Stimulated activated effector memory CD8-positive, alpha-beta T cell treated with anti-CD3 and anti-CD28 coated beads, Interleukin-12 subunit alpha, Interleukin-12 subunit beta, amount 100 ng/mL, for 72 hours (primary cell): ENCODE data around the gene TUBE1.
A peak's percentile ranks its signal among the peaks of the same experiment; 100 is the strongest.

Experiments used
- ATAC-seq: fragments of 150-1000 bp; cut with Tn5 transposase; 2 replicates; pipeline ENCODE4 v1.10.0; 2021
- DNase-seq, 2 donors: peaks; one replicate each; pipeline ENCODE4 v3.0.0; 2021 to 2022; ENCODE audit warnings: low spot score in 2 of 2
- H3K27ac Mint-ChIP-seq: one replicate; pipeline ENCODE4 v1.8.0; 2022; ENCODE audit warnings: mild to moderate bottlenecking, mixed read lengths
- H3K36me3 Mint-ChIP-seq: one replicate; pipeline ENCODE4 v1.8.0; 2022; ENCODE audit warnings: mild to moderate bottlenecking, mixed read lengths
- H3K4me1 Mint-ChIP-seq: one replicate; pipeline ENCODE4 v1.8.0; 2022; ENCODE audit warnings: mixed read lengths
- H3K4me3 Mint-ChIP-seq: one replicate; pipeline ENCODE4 v1.8.0; 2022; ENCODE audit warnings: mild to moderate bottlenecking, mixed read lengths
- H3K9me3 Mint-ChIP-seq: one replicate; pipeline ENCODE4 v1.8.0; 2022; ENCODE audit warnings: mixed read lengths

The TUBE1 gene

GRCh38 chr6:112032728-112033127 lies 54.6 kb downstream of the TUBE1 start:
- no peak overlapping the region for H3K27ac Mint-ChIP-seq
- no peaks in the 10 kb centered on the region for H3K36me3 Mint-ChIP-seq
- peaks cover 50% of the 10 kb centered on the region for H3K4me1 Mint-ChIP-seq
- no peak overlapping the region for H3K4me3 Mint-ChIP-seq
- DNase-seq (no peak), ATAC-seq (no peak)
- no peaks in the 10 kb centered on the region for H3K9me3 Mint-ChIP-seq

- Mint-ChIP-seq H3K27ac (no peak overlapping the region), H3K4me1 (peaks cover 58% of the 10 kb centered on the region), H3K36me3 (no peaks in the 10 kb centered on the region), H3K4me3 (no peak overlapping the region), H3K9me3 (no peaks in the 10 kb centered on the region)
- DNase-seq (no peak), ATAC-seq (no peak)
Measured at GRCh38 chr6:112031960-112032359, 55.3 kb downstream of the TUBE1 start.

DNA sequence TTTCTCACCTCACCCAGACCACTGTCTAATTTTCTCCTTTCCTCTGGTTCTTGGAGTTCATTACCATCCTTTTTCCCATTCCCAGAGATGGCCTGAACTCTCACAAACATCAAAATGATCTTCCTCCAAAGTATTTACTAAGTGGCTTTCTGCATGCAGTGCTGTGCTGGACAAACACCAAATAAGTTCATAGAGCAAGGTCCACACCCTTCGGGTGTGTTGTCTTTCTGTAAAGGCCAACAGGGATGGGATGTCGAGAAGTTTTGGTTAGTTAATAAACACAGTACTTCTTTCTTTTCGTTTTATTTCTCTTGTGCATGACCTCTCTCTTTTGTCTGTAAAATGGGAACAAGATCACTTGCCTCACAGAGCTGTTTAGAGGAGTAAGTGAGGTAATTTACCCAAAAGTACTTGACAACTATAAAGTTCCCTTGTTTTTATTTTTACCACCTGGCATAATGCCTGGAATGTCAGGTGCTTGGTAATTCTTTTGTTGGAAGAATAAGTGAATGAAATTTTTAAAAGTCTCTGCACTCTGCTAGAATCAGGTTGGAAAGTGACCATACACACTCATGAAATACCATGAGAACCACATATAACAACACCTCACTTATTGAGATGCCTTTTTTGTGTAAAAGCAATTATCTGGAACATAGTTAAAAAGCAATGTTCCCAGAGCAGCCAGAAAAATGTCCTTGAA lies 56.2 kb downstream of the TUBE1 start:
- Mint-ChIP-seq H3K4me1 (peaks cover 66% of the 10 kb centered on the region), H3K36me3 (no peaks in the 10 kb centered on the region), H3K4me3 (no peak overlapping the region), H3K9me3 (no peaks in the 10 kb centered on the region), H3K27ac (peak overlapping the region; percentile 4)
- ATAC-seq: no peak
- DNase-seq: no peak

GRCh38 chr6:112030206-112030960 lies 56.9 kb downstream of the TUBE1 start:
- Mint-ChIP-seq H3K9me3 (no peaks in the 10 kb centered on the region), H3K36me3 (no peaks in the 10 kb centered on the region), H3K27ac (peak overlapping the region; percentile 4), H3K4me3 (no peak overlapping the region), H3K4me1 (peaks cover 64% of the 10 kb centered on the region)
- ATAC-seq (no peak), DNase-seq (no peak)

DNA sequence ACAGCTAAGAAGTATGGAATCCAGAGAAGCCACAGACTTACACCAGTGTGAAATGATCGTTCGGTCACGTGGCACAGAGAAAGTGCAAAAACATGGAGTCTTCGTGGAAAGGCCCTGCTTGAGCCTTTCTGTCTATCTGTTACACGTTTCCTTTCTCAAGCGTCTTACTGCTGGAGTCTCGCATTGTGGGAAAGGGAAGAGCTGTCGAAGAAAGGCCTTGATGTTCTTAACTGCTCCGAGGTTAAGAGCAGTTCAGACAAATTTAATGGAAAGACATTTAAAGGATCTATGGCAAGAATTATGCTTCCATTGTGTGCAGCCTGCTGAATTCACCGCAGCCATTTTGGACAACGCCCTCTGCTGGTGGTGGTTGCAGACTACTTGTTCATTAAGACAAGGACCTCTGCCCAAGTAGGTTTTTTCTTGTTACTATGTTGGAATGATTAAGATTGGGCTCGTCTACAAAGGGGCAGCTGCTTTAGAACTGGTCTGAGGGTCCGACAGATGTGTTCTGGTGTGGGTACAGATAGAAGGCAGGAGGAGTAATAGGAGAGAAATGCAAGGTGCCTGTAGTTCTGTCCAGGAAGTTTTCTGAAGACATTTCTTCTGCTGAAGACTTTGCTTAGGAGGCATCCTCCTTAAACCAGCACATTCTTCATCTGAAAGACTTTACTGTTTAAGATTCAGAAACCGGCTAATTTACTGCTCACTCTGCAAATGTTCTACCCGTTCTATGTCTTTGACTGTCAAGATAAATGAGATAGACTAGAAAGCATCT lies 58.0 kb downstream of the TUBE1 start:
- Mint-ChIP-seq H3K4me3 (no peak overlapping the region), H3K27ac (peak overlapping the region; percentile 85), H3K4me1 (peaks cover 60% of the 10 kb centered on the region), H3K9me3 (peaks cover 4% of the 10 kb centered on the region), H3K36me3 (no peaks in the 10 kb centered on the region)
- DNase-seq: peak; percentile 60 to 83
- ATAC-seq: peak; percentile 39

- ATAC-seq (peak; percentile 95), DNase-seq (peak in 1 of 2 donors; percentile 17)
- H3K4me3 Mint-ChIP-seq: peak overlapping the region; percentile 5
- no peaks in the 10 kb centered on the region for H3K36me3 Mint-ChIP-seq
- peaks cover 9% of the 10 kb centered on the region for H3K9me3 Mint-ChIP-seq
- peaks cover 49% of the 10 kb centered on the region for H3K4me1 Mint-ChIP-seq
- peak overlapping the region; percentile 80 for H3K27ac Mint-ChIP-seq
Measured at GRCh38 chr6:112027942-112028674, 59.2 kb downstream of the TUBE1 start.

DNA sequence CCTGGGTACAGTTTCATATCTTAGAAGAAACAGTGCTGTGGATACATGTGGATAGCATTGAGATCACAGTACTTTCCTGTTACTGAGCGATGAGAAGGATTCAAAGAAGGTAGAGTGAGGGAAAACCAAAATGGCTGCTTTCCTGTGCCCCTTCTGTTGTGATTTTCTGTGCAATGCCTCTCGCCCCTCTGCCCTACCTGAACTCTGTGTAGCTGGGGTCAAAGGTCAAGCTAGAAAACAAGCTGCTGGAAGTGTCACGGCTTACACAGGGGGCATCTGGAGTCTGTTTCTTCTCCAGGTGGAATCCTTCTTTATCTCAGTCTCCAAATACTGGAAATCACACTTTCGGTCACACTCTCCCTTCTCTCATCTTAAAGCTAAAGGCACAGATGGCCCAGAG lies 60.3 kb downstream of the TUBE1 start:
- Mint-ChIP-seq H3K36me3 (no peaks in the 10 kb centered on the region), H3K4me1 (peaks cover 49% of the 10 kb centered on the region), H3K9me3 (peaks cover 9% of the 10 kb centered on the region), H3K27ac (peak overlapping the region; percentile 80), H3K4me3 (no peak overlapping the region)
- DNase-seq (no peak), ATAC-seq (no peak)

DNA sequence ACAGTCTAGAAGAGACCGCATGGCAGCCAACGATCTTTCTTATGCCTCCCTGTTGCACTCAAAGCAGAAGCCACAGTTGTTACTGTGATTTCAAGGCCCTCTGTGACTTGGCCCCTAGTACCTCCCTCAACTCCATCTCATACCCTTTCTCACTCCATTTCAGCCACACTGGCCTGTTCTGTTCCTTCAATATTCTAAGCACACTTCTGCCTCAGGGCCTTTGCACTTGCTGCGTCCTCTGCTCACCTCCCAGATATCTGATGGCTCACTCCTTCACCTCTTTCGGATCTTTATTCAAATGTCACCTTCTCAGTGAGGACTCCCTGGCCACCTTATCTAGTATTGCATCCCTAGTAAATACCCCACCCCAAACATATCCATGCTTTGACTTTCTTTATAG lies 62.8 kb downstream of the TUBE1 start:
- peaks cover 34% of the 10 kb centered on the region for H3K4me1 Mint-ChIP-seq
- peaks cover 9% of the 10 kb centered on the region for H3K9me3 Mint-ChIP-seq
- H3K36me3 Mint-ChIP-seq: no peaks in the 10 kb centered on the region
- ATAC-seq (no peak), DNase-seq (no peak)
- no peak overlapping the region for H3K4me3 Mint-ChIP-seq
- no peak overlapping the region for H3K27ac Mint-ChIP-seq

- Mint-ChIP-seq H3K4me1 (peaks cover 21% of the 10 kb centered on the region), H3K27ac (no peak overlapping the region), H3K4me3 (no peak overlapping the region), H3K36me3 (no peaks in the 10 kb centered on the region), H3K9me3 (peaks cover 9% of the 10 kb centered on the region)
- DNase-seq (no peak), ATAC-seq (no peak)
Measured at GRCh38 chr6:112022749-112023148, 64.5 kb downstream of the TUBE1 start.

DNA sequence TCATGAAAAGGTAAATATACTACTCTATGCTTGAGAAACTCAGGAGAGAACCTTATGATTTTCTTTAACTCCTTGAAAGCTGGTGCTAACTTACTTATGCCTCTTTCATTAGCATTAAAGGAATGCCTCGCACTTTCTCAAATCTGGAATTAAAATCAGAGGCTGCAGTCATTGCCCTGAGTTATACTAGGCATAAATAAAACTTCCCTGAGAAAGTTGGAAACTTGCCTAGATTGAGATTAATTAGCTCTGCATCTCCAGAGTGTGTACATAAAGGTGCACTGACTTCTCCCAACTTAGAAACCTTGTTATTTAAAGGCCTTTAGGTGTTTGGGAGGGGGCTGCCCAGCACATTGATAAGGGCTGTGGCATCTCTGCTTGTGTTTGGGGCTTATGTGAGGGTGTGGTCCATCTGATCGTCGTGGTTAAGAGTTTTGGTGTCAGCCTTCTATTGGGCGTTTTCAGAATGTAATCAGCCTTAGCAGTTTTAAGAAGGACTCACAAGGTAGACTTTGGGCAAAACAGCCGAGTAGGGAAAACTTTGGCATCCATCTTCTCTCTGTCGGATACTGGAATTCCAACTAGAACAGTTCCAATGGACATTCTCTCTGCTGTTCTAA lies 65.5 kb downstream of the TUBE1 start:
- Mint-ChIP-seq H3K9me3 (peaks cover 9% of the 10 kb centered on the region), H3K27ac (no peak overlapping the region), H3K4me1 (peaks cover 21% of the 10 kb centered on the region), H3K4me3 (no peak overlapping the region), H3K36me3 (no peaks in the 10 kb centered on the region)
- no peak for ATAC-seq
- DNase-seq: no peak
